CD4-positive, alpha-beta T cell treated with Interleukin-17A for 1 hour (primary cell): Measurements from ENCODE around the gene LRRC45.

Source experiments
- DNase-seq: peaks from one replicate; pipeline ENCODE4 v3.0.0-alpha.2; 2020

The LRRC45 gene

DNA sequence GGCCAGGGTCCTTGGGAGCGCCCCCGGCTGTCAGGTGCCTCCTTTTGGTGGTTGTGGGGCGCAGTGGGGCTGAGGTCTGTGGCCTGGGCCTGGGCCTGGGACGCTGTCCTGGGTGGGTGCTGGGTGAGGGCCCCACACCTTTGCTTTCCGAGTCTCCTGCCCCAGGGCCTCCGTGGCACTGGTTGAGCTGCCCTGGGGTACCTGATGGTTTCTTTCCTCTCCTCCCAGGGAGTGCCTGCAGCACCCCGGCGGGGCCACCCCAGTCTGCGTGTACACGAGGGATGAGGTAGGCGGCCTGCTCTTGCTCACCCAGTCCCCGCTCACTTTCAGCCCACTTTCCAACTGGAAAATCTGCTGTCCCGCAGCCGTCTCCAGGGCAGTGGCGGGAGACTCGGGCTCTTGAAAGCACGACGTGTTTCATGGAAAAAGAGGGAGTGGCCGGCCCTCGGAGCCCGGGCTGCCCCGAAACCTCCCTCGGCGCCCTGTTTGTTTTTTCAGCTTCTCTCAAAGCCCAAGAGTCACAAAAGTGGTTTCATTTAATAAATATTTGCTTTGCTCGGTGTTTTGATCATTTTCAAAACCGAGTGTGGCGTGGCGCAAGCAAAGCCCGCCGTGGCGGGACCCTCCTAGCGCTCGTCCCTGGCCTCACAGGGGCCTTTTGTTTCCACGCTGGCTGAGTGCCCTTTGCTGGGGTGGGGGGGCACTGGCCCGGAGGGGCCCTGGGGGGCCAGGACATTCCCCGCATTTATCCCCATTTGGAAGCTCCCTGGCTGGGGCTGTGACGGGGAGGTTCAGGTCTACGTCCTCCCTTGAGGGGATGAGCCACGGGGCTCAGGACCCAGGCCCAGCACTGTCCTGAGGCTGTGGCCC is 28.3 kb upstream of the LRRC45 start:
- DNase-seq = no peak

DNA sequence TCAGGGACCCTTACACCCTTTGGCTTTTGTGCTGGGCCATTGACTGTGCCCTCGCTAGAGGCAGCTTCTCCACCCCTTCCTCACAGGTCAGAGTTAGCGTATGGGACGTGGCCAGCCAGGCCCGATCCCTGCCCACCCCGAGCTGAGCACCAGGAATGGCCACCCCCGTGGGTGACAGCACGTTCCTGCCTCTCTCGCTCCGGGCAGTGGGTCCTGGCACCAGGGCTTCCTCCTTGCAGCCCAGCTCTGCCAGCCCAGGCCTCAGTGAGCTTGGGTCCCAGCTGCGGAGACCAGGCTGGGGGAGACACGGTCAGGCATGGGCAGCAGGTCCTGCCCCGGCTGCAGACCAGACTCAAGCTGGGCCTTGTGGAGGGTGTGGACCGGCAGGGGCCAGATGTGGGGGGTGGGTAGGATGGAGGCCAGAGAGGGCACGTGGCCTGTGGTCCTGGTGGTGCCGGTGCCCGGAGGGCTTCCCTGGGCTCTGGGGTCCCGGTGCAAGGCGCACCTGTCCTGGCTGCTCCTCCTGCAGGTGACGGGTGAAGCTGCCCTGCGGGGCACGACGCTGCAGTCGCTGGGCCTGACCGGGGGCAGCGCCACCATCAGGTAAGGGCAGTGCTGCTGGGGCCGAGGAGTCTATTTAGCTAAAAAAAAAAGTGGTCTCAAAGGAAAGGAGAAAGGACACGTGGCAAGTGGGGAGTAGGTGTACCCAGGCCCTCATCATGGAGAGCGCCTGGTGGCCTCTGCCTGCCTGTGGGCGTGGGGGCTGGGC is 27.5 kb upstream of the LRRC45 start:
- no peak for DNase-seq

DNA sequence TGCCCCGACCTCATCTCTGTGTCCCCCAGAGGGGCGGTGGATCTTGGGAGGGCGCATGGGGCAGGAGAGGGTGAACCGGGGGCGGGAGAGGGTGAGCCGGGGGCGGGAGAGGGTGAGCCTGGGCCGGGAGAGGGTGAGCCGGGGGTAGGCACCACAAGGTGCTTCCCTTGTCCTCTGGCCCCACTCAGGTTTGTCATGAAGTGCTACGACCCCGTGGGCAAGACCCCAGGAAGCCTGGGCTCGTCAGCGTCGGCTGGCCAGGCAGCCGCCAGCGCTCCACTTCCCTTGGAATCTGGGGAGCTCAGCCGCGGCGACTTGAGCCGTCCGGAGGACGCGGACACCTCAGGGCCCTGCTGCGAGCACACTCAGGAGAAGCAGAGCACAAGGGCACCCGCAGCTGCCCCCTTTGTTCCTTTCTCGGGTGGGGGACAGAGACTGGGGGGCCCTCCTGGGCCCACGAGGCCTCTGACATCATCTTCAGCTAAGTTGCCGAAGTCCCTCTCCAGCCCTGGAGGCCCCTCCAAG is 26.8 kb upstream of the LRRC45 start:
- DNase-seq = no peak

DNA sequence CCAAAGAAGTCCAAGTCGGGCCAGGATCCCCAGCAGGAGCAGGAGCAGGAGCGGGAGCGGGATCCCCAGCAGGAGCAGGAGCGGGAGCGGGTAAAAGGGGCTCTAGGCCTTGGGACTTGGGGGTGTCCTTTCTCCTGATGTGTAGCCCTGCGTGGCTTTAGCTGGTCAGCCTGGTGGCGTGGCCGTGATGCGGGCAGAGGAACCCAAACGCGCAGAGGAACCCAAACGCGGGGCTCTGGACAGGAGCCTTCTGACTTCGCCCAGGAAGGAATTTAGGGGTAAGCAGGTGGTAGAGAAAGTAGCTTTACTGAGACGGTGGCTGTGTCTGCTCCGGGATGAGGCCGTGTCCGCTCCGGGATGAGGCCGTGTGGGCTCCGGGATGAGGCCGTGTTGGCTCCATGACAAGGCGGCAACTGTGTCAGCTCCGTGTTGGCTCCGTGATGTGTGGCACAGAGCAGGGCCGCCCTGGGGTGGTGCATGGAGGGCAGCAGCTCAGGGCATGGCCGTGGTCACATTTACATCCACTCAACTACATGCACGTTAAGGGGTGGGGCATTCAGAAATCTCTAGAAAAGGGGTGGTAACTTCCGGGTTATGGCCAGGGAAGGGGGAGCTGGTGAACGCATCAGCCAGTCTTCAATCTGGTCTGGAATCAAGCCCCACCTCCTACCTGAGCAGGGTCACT is 26.2 kb upstream of the LRRC45 start:
- DNase-seq = no peak

DNA sequence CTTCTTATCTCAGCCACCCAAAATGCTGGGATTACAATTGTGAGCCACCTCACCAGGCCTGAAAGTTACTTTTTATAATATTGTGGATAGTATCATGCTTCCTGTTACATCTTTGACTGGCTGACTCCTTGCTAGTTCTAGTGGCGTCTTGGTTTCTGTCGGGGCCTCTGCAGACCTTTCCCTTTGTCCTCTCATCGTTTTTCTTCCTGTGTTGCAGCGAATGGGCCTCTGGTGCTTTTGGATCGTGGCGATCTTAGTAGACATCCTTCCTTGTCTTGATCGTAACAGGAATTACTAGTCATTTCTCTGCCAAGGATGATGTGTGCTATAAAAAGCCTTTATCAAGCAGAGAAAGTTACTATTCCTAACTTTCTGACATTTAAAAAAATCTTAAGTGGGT is 24.9 kb upstream of the LRRC45 start:
- no peak for DNase-seq

DNA sequence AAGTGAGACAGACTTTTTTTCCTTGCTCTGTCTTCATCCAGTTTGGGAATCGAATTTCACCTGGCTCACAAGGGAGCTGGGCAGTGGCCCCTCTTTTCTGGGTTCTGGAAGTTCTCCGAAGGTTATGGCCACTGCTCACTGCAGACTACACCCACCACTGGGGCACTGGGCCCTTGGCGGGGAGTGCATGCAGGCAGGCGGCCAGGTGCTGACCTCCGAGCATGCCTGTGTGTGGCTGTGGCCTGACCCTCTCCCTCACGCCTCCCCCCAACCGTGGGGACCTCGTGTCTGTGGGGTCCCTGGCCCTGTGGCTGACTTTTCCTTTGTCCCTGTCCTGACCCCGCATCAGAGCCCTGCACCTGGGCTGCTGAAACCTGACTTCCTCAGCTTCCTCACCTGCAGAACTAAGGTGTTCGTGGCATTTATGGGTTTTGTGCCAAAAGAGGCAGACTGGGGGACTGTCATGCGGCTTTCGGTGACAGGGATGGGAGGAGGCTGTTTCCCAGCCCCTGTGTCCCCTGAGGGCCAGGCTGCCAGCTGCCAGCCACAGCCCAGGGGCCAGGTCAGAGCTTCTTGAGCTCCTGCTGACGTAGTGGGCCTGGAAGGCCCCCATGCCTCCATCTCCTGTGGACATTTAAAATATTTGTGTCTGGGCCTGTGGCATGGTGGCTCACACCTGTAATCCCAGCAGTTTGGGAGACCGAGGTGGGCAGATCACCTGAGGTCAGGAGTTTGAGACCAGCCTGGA is 24.2 kb upstream of the LRRC45 start:
- DNase-seq = no peak

DNA sequence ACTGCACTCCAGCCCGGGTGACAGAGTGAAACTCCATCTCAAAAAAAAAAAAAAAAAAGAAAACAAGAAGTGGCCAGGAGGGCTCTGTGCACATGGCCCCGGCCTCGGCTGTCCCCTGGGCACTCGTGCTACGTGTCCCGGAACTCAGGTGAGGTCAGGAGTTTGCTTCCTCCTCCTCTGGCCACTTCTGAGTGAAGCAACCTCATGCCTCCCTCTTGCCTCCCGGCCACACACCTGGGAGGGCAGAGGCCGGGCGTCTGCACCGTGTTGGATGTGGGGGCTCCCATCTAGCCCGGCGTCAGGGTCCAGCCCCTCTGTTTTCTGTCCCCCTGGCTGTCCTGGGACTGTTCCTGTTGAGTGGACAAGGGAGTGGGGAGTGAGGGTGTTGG is 23.5 kb upstream of the LRRC45 start:
- DNase-seq = no peak

DNA sequence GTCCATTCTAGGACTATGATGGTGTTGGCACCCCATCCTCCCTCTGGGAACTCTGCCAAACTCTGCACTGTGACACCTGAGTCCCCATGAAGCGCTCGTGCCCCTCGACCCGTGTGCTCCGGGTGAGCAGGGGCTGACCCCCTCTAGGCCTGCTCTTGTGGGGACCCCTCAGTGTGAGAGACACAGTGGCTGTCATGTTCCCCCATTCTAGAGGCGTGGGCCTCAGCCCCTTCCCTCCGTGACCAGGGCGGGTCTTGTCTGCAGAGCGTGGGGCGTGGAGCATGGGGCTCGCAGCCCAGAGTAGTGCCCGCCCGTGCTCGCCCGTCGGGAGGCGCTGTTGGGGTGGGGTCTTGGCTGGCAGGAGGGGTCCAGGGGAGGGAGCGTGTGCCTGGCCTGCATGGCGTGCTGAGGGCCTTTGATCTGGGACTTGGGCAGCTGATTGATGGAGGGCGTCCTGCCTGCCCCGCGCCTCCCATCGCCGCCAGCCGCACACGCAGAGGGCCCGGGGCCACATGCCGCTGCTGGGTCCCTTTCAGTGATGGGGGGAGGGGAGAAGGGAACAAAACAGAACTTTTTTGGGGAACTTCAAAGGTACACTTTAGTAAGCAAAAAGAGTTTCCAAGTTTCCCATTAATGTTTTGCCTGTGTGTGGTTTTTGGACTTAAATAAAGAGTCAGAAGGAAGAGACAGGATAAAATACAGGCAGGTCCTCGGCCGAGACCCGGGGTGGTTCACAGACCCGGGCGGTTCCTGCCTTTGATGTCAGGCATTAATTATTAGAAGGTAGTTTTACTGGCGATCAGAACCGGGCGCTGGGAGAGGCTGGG is 22.9 kb upstream of the LRRC45 start:
- no peak for DNase-seq

DNA sequence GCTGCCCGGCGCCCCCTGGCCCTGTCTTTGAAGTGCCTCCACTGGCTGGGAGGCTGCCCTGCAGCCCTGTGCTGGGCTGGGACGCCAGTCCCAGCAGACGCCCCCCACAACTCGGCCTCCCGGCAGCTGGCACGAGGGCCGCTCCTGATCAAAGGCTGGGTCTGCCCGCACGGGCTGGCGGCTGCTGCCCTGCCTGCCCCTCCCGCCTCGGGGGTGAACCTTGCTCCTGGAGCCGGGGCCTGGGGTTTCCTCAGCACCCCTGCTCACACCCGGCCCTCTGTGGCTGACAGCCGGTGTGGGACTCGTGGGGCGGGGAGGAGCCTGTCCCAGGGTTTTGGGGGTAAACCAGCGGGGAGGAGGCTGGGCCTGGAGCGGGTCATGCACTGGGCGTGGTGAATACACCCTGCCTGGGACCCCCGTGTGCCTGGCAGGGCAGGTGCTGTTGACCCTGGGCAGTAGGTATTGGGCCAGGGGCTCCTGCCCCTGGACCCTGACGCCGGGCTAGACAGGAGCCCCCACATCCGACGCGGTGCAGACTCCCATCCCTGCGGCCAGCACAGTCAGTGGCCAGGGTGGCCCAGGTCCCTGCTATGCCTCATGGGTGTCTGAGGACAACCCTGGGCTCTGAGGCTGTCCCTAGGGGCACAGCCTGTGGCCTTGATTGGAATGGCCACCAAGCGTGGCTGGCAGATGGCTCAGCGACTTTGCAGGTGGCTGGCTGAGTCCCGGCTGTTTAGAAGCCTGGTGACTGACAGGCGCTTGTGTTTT is 22.1 kb upstream of the LRRC45 start:
- DNase-seq = no peak

DNA sequence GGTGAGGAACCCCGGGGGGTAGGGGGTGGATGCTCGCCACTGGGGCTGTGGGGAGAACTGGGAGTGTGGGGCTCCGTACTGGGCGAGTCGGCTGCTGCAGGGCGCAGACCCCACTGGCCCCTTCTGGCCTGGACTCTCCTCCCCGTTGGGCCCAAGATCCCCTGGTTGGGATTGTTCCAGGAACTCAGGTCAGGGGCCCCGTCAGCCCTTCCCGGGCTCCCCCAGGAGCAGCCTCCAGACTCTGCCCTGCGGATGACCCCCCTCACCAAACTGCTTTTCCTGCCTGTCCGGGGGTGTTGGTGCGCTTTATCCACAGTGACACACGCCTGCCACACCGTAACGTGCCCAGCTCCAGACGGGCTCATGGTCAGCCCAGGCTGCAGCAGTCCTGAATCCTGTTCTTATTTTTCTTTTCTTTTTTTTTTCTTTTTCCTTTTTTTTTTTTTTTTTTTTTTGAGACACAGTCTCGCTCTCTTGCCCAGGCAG is 21.5 kb upstream of the LRRC45 start:
- DNase-seq = no peak

DNA sequence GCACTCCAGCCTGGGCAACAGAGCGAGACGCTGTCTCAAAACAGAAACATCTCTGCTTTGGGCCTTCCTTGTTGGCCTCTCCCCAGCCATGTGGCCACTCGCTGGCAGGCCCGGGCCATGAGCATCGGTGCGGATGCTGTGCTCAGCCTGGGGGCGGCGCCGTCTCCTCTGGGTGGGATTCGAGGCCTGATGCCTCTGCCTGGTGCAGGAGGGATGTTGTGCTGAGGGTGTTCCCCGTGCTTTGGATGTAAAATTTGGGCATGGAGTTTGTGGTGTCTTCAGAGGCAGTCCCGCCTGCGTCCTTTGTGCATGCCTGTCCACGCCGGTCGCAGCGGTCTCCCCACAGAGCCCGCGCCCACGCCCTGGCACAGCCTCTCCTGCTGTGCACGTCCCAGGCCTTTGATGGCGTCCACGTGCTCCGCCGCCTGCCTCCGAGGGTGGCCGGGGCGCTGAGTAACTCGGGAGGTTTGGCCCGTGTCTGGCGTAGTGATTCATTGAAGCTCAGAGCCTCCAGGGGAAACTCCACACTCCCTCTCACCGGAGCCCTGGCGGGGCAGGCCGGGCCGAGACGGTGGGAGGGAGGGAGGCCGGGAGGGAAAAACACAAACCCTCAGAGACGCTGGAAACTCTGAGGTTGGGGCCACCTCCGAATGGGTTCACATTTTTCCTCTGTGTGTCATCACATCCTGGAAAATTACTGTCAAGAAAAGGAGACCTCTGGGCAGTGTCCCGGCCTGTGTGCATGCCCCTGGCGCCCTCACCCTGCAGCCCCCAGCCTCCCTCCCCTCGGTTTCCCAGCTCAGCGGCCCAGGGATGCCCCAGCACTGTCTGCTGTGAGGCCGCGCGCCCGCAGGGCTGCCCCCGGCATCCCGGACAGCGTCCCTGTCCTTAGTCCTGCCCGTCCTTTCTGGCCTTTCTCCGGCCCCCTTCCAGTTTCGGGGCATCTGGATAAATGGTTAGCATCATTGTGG is 19.4 kb upstream of the LRRC45 start:
- DNase-seq = no peak

DNA sequence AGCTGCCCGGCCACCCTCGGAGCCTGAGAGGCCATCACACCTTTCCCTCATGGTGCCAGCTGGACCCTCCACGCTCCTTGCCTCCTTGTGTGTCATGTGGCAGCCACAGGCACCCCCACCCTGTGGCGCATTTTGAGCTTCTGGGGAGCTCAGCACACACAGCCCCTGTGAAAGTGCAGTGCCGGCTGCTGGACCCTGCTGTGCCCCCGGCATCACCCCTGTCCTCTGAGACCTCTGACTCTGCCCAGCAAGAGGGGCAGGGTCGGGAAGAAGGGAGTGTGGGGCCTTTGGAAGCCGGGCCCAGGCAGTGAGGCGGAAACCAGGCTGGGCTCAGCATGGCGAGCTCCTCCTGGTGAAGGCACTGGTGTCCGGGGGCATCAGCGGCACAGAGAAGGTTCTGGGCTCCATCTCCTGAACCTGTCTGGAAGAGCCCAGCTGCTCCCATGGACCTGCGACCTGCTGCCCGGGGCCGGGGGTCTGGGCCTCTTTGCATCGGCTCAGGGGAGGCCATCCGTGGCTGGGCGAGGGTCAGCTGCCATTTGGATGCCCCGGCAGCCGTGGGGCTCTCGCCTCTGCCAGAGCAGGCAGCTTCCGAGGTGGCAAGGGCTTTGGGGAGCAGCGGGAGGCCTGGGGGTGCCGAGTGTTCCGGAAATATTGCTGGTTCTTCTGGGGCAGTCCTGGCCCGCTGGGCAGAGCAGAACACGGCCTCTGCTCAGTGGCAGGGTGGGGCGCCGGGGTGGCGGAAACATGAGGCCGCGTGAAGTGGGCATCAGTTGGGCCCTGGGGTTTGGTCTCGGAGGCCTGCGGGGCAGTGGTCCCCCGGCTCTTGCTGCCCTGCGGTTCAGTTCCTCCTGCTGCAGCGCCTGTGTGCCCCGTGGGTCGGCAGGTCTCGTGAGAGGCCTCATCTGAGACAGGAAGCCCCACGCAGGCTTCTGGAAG is 18.3 kb upstream of the LRRC45 start:
- no peak for DNase-seq

DNA sequence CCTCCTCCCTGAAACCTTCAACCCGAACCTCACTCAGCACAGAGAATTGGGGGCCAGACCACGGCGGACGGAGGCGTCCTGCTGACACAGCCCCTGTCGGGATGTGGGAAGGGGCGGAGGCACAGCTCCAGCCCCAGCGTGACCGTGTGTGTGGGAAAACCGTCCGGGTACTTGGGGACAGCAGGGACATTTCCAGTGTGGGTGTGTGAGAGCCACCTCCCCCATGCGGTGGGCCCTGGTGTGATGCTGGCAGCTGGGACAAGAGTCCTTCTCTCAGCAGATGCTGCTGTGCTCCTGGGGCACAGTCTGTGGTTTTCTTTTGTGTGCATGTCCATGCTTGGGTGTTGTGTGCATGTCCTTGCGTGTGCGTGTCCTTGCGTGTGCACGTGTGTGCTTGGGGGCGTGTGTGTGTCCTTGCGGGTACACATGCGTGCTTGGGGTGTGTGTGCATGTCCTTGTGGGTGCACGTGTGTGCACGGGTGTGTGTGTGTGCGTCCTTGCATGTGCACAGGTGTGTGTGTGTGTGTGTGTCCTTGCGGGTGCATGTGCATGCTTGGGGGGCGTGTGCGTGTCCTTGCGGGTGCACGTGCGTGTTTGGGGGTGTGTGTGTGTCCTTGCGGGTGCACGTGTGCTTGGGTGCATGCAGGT is 17.3 kb upstream of the LRRC45 start:
- DNase-seq = no peak

DNA sequence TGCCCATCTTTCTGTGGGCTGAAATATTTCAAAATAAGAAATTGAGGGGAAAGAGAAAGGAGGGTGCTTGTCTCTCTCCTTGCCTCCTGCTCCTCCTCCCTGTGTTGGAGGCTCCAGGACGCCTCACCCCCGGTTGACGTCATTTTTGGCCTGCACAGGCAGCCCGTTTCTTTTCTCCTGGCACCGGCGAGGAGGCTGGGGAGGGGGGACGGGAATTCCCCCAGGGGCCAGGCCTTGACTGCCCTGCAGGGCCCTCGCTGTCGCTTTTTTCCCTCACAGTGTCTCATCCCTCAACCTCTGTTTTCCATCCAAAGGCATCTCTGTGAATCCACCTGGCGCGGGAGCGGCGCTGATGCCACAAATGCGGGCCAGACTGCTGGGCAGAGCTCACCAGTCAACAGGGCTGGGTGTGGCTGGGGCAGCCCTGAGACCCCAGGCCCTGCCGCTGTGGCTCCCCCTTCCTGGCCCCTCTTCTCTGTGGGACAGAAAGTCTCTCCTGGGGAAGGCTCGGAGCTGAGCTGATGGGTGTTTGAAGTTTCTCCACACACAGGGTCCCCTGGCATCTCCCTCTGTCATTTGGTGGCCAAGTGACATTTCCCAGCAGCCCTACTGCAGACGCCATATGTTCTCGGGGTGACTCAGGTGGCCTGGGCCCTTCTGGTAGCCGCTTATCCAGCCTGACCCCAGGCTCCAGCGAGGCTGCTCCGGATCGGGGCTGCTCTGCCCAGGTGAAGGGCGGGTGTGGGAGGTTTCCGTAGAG is 16.5 kb upstream of the LRRC45 start:
- no peak for DNase-seq

DNA sequence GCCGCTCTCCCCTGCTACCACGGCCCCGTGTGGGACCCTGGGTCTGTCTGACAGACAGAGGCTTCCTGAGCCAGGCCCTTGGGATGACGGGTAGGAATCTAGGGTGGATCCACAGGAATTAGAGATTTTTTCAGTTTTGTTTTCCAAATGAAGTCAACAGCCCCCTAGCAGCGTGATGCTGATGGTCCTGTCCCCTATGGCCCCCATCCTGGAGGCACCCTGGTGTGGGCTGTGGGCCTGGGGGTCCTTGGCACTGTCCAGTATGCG is 15.9 kb upstream of the LRRC45 start:
- DNase-seq = no peak

DNA sequence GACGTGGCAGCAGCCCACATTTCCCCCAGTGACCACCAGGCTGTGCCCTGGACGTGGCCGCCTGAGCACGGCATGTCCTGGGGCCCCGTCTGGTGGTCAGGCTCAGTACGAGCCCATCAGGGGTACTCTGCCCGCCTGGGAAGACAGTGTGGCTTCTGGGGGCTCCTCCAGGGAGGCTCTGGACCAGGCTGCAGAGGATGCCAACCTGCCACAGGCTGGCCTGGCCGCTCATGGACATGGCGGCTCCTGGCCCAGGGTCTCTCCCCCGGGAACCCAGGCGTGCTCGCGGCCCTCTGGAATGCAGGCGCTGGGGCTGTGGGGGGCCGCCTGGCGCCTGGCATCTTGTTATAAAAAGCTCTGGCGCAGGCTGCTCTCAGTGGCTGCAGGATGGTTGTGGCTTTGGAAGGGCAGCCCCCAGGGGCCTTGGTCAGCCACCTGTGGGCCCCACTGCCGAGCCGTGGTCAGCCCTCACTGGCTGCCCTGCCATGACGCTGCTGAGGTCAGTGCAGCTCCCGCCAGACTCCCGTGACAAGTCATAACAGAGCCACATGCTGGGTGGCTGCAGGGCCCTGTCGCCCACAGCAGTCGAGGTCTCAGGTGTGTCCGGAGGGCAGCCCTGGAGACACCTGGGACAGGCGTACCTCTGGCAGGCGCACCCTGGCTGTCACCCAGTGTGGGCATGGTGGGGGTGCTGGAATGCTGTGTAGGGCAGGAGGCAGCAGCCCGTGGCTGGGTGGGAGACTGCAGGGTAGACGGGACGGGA is 15.4 kb upstream of the LRRC45 start:
- DNase-seq = no peak
